ENCODE measurements around the gene FPGS.

FPGS gene

GRCh38 chr9:127846443-127847177 is 43.9 kb downstream of the FPGS start:
- DNase-seq (ENCODE audit: low spot score): no peak
- no peak for TF ChIP-seq CTCF (IDR thresholded peaks at IDR 0.05; ENCODE audit: poor library complexity, severe bottlenecking)
- no peaks in the 10 kb centered on the region for H3K4me1 ChIP-seq (ENCODE audit: insufficient read depth, poor library complexity, severe bottlenecking)
- ATAC-seq (ENCODE audit: low read depth): no peak
- H3K27ac ChIP-seq (ENCODE audit: poor library complexity, severe bottlenecking): no peak overlapping the region
- H3K27me3 ChIP-seq (ENCODE audit: insufficient read depth, poor library complexity, severe bottlenecking): no peaks in the 10 kb centered on the region
- H3K36me3 ChIP-seq (ENCODE audit: low read depth): peaks cover 4% of the 10 kb centered on the region
- H3K9me3 ChIP-seq (ENCODE audit: severe bottlenecking): peaks cover 18% of the 10 kb centered on the region
- H3K4me3 ChIP-seq (ENCODE audit: severe bottlenecking): no peak overlapping the region

- Histone ChIP-seq H3K4me1 (ENCODE audit: insufficient read depth, poor library complexity, severe bottlenecking) (no peaks in the 10 kb centered on the region), H3K9me3 (ENCODE audit: severe bottlenecking) (peaks cover 18% of the 10 kb centered on the region), H3K27ac (ENCODE audit: poor library complexity, severe bottlenecking) (no peak overlapping the region), H3K4me3 (ENCODE audit: severe bottlenecking) (no peak overlapping the region), H3K36me3 (ENCODE audit: low read depth) (peaks cover 4% of the 10 kb centered on the region), H3K27me3 (ENCODE audit: insufficient read depth, poor library complexity, severe bottlenecking) (no peaks in the 10 kb centered on the region)
- no peak for DNase-seq (ENCODE audit: low spot score)
- no peak for ATAC-seq (ENCODE audit: low read depth)
- no peak for TF ChIP-seq CTCF (IDR thresholded peaks at IDR 0.05; ENCODE audit: poor library complexity, severe bottlenecking)
Measured at GRCh38 chr9:127847178-127847510, 44.5 kb downstream of the FPGS start.

GRCh38 chr9:127847833-127848755 is 45.4 kb downstream of the FPGS start:
- Histone ChIP-seq H3K4me1 (ENCODE audit: insufficient read depth, poor library complexity, severe bottlenecking) (no peaks in the 10 kb centered on the region), H3K9me3 (ENCODE audit: severe bottlenecking) (peaks cover 18% of the 10 kb centered on the region), H3K36me3 (ENCODE audit: low read depth) (no peaks in the 10 kb centered on the region; the same call in none of the 2 replicates), H3K27me3 (ENCODE audit: insufficient read depth, poor library complexity, severe bottlenecking) (no peaks in the 10 kb centered on the region), H3K27ac (ENCODE audit: poor library complexity, severe bottlenecking) (no peak overlapping the region), H3K4me3 (ENCODE audit: severe bottlenecking) (no peak overlapping the region)
- DNase-seq (ENCODE audit: low spot score): no peak
- TF ChIP-seq CTCF (IDR thresholded peaks at IDR 0.05; ENCODE audit: poor library complexity, severe bottlenecking): no peak
- ATAC-seq (ENCODE audit: low read depth): no peak

- H3K4me3 ChIP-seq (ENCODE audit: severe bottlenecking): no peak overlapping the region
- H3K9me3 ChIP-seq (ENCODE audit: severe bottlenecking): peaks cover 18% of the 10 kb centered on the region
- no peak for ATAC-seq (ENCODE audit: low read depth)
- no peak for DNase-seq (ENCODE audit: low spot score)
- no peaks in the 10 kb centered on the region for H3K27me3 ChIP-seq (ENCODE audit: insufficient read depth, poor library complexity, severe bottlenecking)
- no peak for TF ChIP-seq CTCF (IDR thresholded peaks at IDR 0.05; ENCODE audit: poor library complexity, severe bottlenecking)
- H3K27ac ChIP-seq (ENCODE audit: poor library complexity, severe bottlenecking): no peak overlapping the region
- H3K4me1 ChIP-seq (ENCODE audit: insufficient read depth, poor library complexity, severe bottlenecking): no peaks in the 10 kb centered on the region
- H3K36me3 ChIP-seq (ENCODE audit: low read depth): no peaks in the 10 kb centered on the region; the same call in none of the 2 replicates
Measured at GRCh38 chr9:127848756-127849504, 46.2 kb downstream of the FPGS start.
